ENCODE data around the gene PKD2L1. TPM values are rescaled to one million over a fixed set of nuclear protein-coding genes. Genes with fewer than 3 reads are reported as not detected.
A peak's percentile ranks its signal among the peaks of the same experiment; 100 is the strongest.

PKD2L1 gene
- total and polyA plus RNA-seq, 8 donors, result 0.11 to 0.54 TPM; not detected in 6

GRCh38 chr10:100368721-100369120 is 38.7 kb upstream of the PKD2L1 start:
- intact Hi-C loops (cut with DNase I), result no loop called here
- TF ChIP-seq CTCF (IDR thresholded peaks at IDR 0.05), result no peak
- H3K27ac ChIP-seq, result no peak overlapping the region
- ATAC-seq, result no peak
- H3K4me1 ChIP-seq, result peaks cover 14 to 45% (median 26%) of the 10 kb centered on the region in 3 donors
- FAIRE-seq, result no peak
- no peak overlapping the region for H3K4me3 ChIP-seq
- no peaks in the 10 kb centered on the region for H3K36me3 ChIP-seq
- no peaks in the 10 kb centered on the region for H3K9me3 ChIP-seq
- DNase-seq, result no peak
- no peaks in the 10 kb centered on the region for H3K27me3 ChIP-seq

GRCh38 chr10:100364735-100365391 is 34.8 kb upstream of the PKD2L1 start:
- intact Hi-C loops (cut with DNase I), result no loop called here
- no peaks in the 10 kb centered on the region for H3K27me3 ChIP-seq
- 13 to 19% methylated on average over 7 of the region's 7 CpGs for WGBS, 2 donors
- H3K36me3 ChIP-seq, result no peaks in the 10 kb centered on the region
- H3K4me3 ChIP-seq, result no peak overlapping the region
- no peak for TF ChIP-seq CTCF (IDR thresholded peaks at IDR 0.05)
- peak; percentile 75 for FAIRE-seq
- H3K4me1 ChIP-seq, result peaks cover 6 to 17% (median 13%) of the 10 kb centered on the region in 3 donors
- ATAC-seq, result peak; percentile 93 to 99 (median 97)
- H3K27ac ChIP-seq, result peak overlapping the region in 2 of 4 donors; percentile 50 to 60
- peak; percentile 81 to 96 (median 96) for DNase-seq
- H3K9me3 ChIP-seq, result no peaks in the 10 kb centered on the region

- ATAC-seq (no peak), FAIRE-seq (no peak), DNase-seq (no peak)
- H3K4me1 ChIP-seq, result peaks cover 11 to 23% (median 19%) of the 10 kb centered on the region in 3 donors
- no peaks in the 10 kb centered on the region for H3K36me3 ChIP-seq
- H3K27me3 ChIP-seq, result no peaks in the 10 kb centered on the region
- H3K9me3 ChIP-seq, result no peaks in the 10 kb centered on the region
- no peak overlapping the region for H3K4me3 ChIP-seq
- no peak for TF ChIP-seq CTCF (IDR thresholded peaks at IDR 0.05)
- H3K27ac ChIP-seq, result no peak overlapping the region
- intact Hi-C loops (cut with DNase I), result no loop called here
- 77 to 81% methylated on average over 3 of the region's 3 CpGs for WGBS, 2 donors
Measured at GRCh38 chr10:100364175-100364574, 34.1 kb upstream of the PKD2L1 start.

GRCh38 chr10:100362570-100363496 is 32.8 kb upstream of the PKD2L1 start:
- intact Hi-C loops (cut with DNase I), result no loop called here
- 81 to 86% methylated on average over 6 of the region's 6 CpGs for WGBS, 2 donors
- no peak for TF ChIP-seq CTCF (IDR thresholded peaks at IDR 0.05)
- no peaks in the 10 kb centered on the region for H3K36me3 ChIP-seq
- H3K4me3 ChIP-seq, result no peak overlapping the region
- DNase-seq (no peak), ATAC-seq (no peak), FAIRE-seq (no peak)
- H3K4me1 ChIP-seq, result peaks cover 17 to 29% (median 25%) of the 10 kb centered on the region in 3 donors
- no peaks in the 10 kb centered on the region for H3K27me3 ChIP-seq
- H3K27ac ChIP-seq, result no peak overlapping the region
- no peaks in the 10 kb centered on the region for H3K9me3 ChIP-seq

Data from pancreas (tissue), 10 donors.